Measurements from ENCODE around the gene TBKBP1.

DNA sequence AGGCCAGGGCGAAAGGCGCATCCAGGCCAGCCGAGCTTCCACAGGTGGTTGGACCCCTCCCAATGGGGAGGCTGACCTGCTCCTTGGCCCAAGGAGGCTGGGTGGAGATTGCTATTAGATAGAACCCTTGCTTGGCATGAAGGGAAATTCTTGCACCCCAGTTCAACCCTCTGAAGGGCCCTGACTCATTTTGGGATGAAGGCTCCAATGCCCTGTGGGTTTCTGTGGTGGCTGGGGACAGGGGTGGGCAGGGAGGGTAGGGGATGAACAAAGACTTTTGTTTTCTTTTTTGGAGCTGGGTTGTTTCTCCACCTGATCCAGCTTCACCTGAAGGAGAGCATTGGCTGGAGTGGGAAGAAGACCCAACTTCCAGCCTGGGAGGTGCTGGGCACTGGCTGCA lies 22.4 kb downstream of the TBKBP1 start:
- TF ChIP-seq, protein P1, sequence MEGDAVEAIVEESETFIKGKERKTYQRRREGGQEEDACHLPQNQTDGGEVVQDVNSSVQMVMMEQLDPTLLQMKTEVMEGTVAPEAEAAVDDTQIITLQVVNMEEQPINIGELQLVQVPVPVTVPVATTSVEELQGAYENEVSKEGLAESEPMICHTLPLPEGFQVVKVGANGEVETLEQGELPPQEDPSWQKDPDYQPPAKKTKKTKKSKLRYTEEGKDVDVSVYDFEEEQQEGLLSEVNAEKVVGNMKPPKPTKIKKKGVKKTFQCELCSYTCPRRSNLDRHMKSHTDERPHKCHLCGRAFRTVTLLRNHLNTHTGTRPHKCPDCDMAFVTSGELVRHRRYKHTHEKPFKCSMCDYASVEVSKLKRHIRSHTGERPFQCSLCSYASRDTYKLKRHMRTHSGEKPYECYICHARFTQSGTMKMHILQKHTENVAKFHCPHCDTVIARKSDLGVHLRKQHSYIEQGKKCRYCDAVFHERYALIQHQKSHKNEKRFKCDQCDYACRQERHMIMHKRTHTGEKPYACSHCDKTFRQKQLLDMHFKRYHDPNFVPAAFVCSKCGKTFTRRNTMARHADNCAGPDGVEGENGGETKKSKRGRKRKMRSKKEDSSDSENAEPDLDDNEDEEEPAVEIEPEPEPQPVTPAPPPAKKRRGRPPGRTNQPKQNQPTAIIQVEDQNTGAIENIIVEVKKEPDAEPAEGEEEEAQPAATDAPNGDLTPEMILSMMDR (IDR thresholded peaks at IDR 0.05), result no peak
- TF ChIP-seq EZH2phosphoT487 (IDR thresholded peaks at IDR 0.05), result no peak

Measured in neural progenitor cell (in vitro differentiated cells).